ENCODE results near the gene DSN1. TPM values are rescaled to one million over a fixed set of nuclear protein-coding genes. Genes with fewer than 3 reads are reported as not detected.
A peak's percentile ranks its signal among the peaks of the same experiment; 100 is the strongest.

DSN1 gene
- polyA plus RNA-seq, 2 of the 4 experiments (the other 2 are of a cell fraction): 38.2 to 41.3 TPM

GRCh38 chr20:36758276-36758675, 15.3 kb downstream of the DSN1 start (continued):
- no peak for TF ChIP-seq PHF8 (IDR thresholded peaks at IDR 0.05; ENCODE audit: borderline replicate concordance, low read depth)
- TF ChIP-seq CHD4 (IDR thresholded peaks at IDR 0.05; ENCODE audit: borderline replicate concordance): no peak
- TF ChIP-seq JUNB (IDR thresholded peaks at IDR 0.05): no peak

- POLR2A ChIA-PET: no interaction called here
- Histone ChIP-seq H3K4me3 (no peak overlapping the region), H3K27ac (no peak overlapping the region), H3K4me1 (peaks cover 13% of the 10 kb centered on the region), H3K4me2 (no peak overlapping the region), H3K9me3 (no peaks in the 10 kb centered on the region)
- TF ChIP-seq FOSL2 (IDR thresholded peaks at IDR 0.05) (no peak), FOSL2 (CRISPR knock-in tag; IDR thresholded peaks at IDR 0.05) (no peak), POLR2AphosphoS2 (conservative IDR thresholded peaks at IDR 0.05; ENCODE audit: low read length) (no peak), MAZ (IDR thresholded peaks at IDR 0.05; ENCODE audit: borderline replicate concordance, low read depth, low read length) (no peak), REST (IDR thresholded peaks at IDR 0.05) (no peak), ESRRA (IDR thresholded peaks at IDR 0.05; ENCODE audit: borderline replicate concordance, low read length) (no peak), EHF (CRISPR knock-in tag; IDR thresholded peaks at IDR 0.05) (no peak), CHD4 (IDR thresholded peaks at IDR 0.05; ENCODE audit: borderline replicate concordance) (no peak), RNF2 (IDR thresholded peaks at IDR 0.05; ENCODE audit: borderline replicate concordance, low read depth) (no peak), TFCP2L1 (CRISPR knock-in tag; IDR thresholded peaks at IDR 0.05) (no peak), USF2 (IDR thresholded peaks at IDR 0.05) (no peak), HOXA7 (CRISPR knock-in tag; IDR thresholded peaks at IDR 0.05) (no peak), CBX8 (IDR thresholded peaks at IDR 0.05) (no peak), HOXB13 (CRISPR knock-in tag; IDR thresholded peaks at IDR 0.05; ENCODE audit: low read depth) (no peak), ZC3H11A (IDR thresholded peaks at IDR 0.05) (no peak), RFX5 (IDR thresholded peaks at IDR 0.05) (no peak), HEYL (CRISPR knock-in tag; IDR thresholded peaks at IDR 0.05) (no peak)
- DNase-seq (ENCODE audit: low read depth in 1 of 2, low spot score in 1 of 2) (no peak), FAIRE-seq (no peak), ATAC-seq (no peak)
- CTCF ChIA-PET: interaction anchor here (0.7 to 5.5 kb wide), 12 partner anchors 11 to 318 kb away, joined by 3 to 43 read pairs (median 4); partner anchors contain the start of genes DSN1 and NDRG3
Observed at GRCh38 chr20:36756496-36756895, 17.1 kb downstream of the DSN1 start.

DNA sequence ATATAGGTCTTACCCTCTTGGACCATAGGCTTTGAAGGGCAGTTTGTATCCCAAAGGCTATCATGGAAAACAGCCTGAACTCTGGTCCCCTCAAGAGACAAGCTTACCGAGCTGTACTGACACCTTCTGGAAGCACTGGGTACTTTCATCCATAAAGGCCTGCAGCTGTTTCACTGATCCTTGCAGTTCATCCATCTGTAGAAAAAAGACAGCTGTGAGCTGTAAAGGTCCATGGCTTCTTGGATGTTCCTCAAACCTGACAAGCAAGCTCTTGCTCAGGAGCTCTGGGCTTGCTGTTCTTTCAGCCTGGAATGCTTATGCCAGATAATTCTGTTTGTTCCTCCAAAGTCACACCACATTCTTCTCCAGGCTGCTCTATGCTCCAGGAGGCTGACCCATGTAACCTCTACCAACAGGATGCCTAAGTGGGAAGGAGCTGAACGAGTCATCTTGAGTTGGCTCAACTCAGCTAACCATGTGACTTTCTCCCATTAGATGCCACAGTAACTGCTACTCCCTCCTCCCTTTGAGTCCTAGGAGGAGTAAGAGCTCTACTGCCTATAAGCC, 18.8 kb downstream of the DSN1 start:
- Histone ChIP-seq H3K4me1 (no peaks in the 10 kb centered on the region), H3K4me2 (no peak overlapping the region), H3K27ac (no peak overlapping the region), H3K4me3 (no peak overlapping the region), H3K9me3 (no peaks in the 10 kb centered on the region)
- ATAC-seq (peak; percentile 96 to 97), FAIRE-seq (no peak), DNase-seq (ENCODE audit: low read depth in 1 of 2, low spot score in 1 of 2) (peak; percentile 76 to 77)
- POLR2A ChIA-PET: interaction anchor here (0.9 to 1.2 kb wide), 2 partner anchors 9 to 19 kb away, joined by 4 to 5 read pairs; partner anchors contain the start of genes DSN1 and NDRG3
- TF ChIP-seq CTCF (IDR thresholded peaks at IDR 0.05): peak; percentile 68
- no peak for TF ChIP-seq CEBPB (IDR thresholded peaks at IDR 0.05)
- no peak for TF ChIP-seq JUN (IDR thresholded peaks at IDR 0.05)
- peak; percentile 66 to 67 for TF ChIP-seq RAD21 (conservative IDR thresholded peaks at IDR 0.05 in 1 of 2, IDR thresholded peaks at IDR 0.05 in 1 of 2)
- peak; percentile 51; the same call in 2 of the 3 replicates for TF ChIP-seq SMC3 (IDR thresholded peaks at IDR 0.05)
- WGBS (ENCODE audit: missing lambda C conversion rate): 0% methylated on average over 2 of the region's 2 CpGs
- CTCF ChIA-PET: interaction anchor here (0.7 to 5.5 kb wide), 32 partner anchors 9 to 553 kb away, joined by 3 to 43 read pairs (median 4); partner anchors contain the start of genes DSN1, NDRG3 and RAB5IF
